Measurements from ENCODE around the gene HAUS3.

HAUS3 gene

GRCh38 chr4:2193326-2193725 is 48.6 kb downstream of the HAUS3 start:
- no peak for TF ChIP-seq CTCF (IDR thresholded peaks at IDR 0.05; ENCODE audit: low read depth, low read length)
- Histone ChIP-seq H3K36me3 (no peaks in the 10 kb centered on the region), H3K4me3 (ENCODE audit: low read depth, low read length) (no peak overlapping the region), H3K27me3 (ENCODE audit: insufficient read depth, low read depth, severe bottlenecking) (no peaks in the 10 kb centered on the region), H3K27ac (no peak overlapping the region), H3K9me3 (ENCODE audit: severe bottlenecking) (no peaks in the 10 kb centered on the region)
- DNase-seq = no peak

- H3K36me3 ChIP-seq = no peaks in the 10 kb centered on the region
- H3K4me3 ChIP-seq (ENCODE audit: low read depth, low read length) = no peak overlapping the region
- peaks cover 8% of the 10 kb centered on the region for H3K9me3 ChIP-seq (ENCODE audit: severe bottlenecking)
- H3K27me3 ChIP-seq (ENCODE audit: insufficient read depth, low read depth, severe bottlenecking) = no peaks in the 10 kb centered on the region
- no peak for DNase-seq
- TF ChIP-seq CTCF (IDR thresholded peaks at IDR 0.05; ENCODE audit: low read depth, low read length) = no peak
- H3K27ac ChIP-seq = no peak overlapping the region
Observed at GRCh38 chr4:2186865-2187172, 55.1 kb downstream of the HAUS3 start.

- no peak overlapping the region for H3K27ac ChIP-seq
- peaks cover 8% of the 10 kb centered on the region for H3K9me3 ChIP-seq (ENCODE audit: severe bottlenecking)
- H3K4me3 ChIP-seq (ENCODE audit: low read depth, low read length) = no peak overlapping the region
- H3K36me3 ChIP-seq = no peaks in the 10 kb centered on the region
- peak; percentile 77 for TF ChIP-seq CTCF (IDR thresholded peaks at IDR 0.05; ENCODE audit: low read depth, low read length)
- DNase-seq = peak; percentile 65
- no peaks in the 10 kb centered on the region for H3K27me3 ChIP-seq (ENCODE audit: insufficient read depth, low read depth, severe bottlenecking)
Observed at GRCh38 chr4:2186133-2186864, 55.6 kb downstream of the HAUS3 start.

- Histone ChIP-seq H3K27me3 (ENCODE audit: insufficient read depth, low read depth, severe bottlenecking) (no peaks in the 10 kb centered on the region), H3K9me3 (ENCODE audit: severe bottlenecking) (peaks cover 8% of the 10 kb centered on the region), H3K27ac (no peak overlapping the region), H3K4me3 (ENCODE audit: low read depth, low read length) (no peak overlapping the region), H3K36me3 (no peaks in the 10 kb centered on the region)
- TF ChIP-seq CTCF (IDR thresholded peaks at IDR 0.05; ENCODE audit: low read depth, low read length) = no peak
- DNase-seq = no peak
Observed at GRCh38 chr4:2183394-2183793, 58.5 kb downstream of the HAUS3 start.

GRCh38 chr4:2182994-2183393 is 58.9 kb downstream of the HAUS3 start:
- DNase-seq = no peak
- Histone ChIP-seq H3K27me3 (ENCODE audit: insufficient read depth, low read depth, severe bottlenecking) (no peaks in the 10 kb centered on the region), H3K9me3 (ENCODE audit: severe bottlenecking) (peaks cover 8% of the 10 kb centered on the region), H3K27ac (no peak overlapping the region), H3K4me3 (ENCODE audit: low read depth, low read length) (no peak overlapping the region), H3K36me3 (no peaks in the 10 kb centered on the region)
- no peak for TF ChIP-seq CTCF (IDR thresholded peaks at IDR 0.05; ENCODE audit: low read depth, low read length)

GRCh38 chr4:2180410-2180809 is 61.5 kb downstream of the HAUS3 start:
- Histone ChIP-seq H3K36me3 (no peaks in the 10 kb centered on the region), H3K4me3 (ENCODE audit: low read depth, low read length) (no peak overlapping the region), H3K27me3 (ENCODE audit: insufficient read depth, low read depth, severe bottlenecking) (no peaks in the 10 kb centered on the region), H3K27ac (no peak overlapping the region), H3K9me3 (ENCODE audit: severe bottlenecking) (peaks cover 4% of the 10 kb centered on the region)
- no peak for TF ChIP-seq CTCF (IDR thresholded peaks at IDR 0.05; ENCODE audit: low read depth, low read length)
- DNase-seq = no peak
